GM18511 (cell line): Measurements from ENCODE around the gene KCNMB3.
"Not testable (repeated sequence)": the region's sequence is repeated elsewhere in the genome, so short reads cannot be mapped to it uniquely, and the experiment has no call there.

Source experiments
- ATAC-seq: cut with Tn5 transposase; IDR thresholded peaks from one replicate; pipeline ENCODE4 v1.9.1; 2021; ENCODE audit warnings: mild to moderate bottlenecking, moderate library complexity; ENCODE audit not compliant: unreplicated experiment

The KCNMB3 gene, protein sequence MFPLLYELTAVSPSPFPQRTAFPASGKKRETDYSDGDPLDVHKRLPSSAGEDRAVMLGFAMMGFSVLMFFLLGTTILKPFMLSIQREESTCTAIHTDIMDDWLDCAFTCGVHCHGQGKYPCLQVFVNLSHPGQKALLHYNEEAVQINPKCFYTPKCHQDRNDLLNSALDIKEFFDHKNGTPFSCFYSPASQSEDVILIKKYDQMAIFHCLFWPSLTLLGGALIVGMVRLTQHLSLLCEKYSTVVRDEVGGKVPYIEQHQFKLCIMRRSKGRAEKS

DNA sequence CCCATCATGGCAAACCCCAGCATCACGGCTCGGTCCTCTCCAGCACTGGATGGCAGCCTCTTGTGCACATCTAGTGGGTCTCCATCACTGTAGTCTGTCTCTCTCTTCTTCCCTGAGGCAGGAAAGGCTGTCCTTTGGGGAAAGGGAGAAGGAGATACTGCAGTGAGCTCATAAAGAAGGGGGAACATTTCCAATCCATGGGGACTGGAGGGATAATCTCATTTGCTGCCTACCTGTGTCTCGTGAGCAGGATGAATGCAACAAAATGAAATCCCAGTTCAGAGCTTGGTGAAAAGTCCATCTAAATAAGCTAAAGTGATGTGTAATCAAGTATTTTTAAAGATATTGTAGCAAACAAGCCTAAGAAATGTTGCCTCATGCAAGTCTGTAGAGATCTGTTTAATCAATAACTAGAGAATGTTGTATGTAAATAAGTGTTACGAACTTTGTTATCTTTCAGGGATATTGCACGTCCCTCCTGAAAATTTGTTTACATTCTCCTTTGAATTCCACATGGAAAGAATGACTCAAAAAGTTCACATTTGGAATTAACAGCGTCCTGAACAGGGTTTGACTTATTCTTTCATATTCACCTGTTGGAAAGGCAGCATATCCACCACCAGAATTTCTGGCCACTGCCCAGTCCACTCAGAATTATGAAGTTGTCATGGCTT, at the start of gene KCNMB3:
KCNMB3 (minus strand) TSS at position 312 of the 674 bp plus-strand sequence; CDS start at position 188, 124 bp downstream.
- no peak for ATAC-seq

DNA sequence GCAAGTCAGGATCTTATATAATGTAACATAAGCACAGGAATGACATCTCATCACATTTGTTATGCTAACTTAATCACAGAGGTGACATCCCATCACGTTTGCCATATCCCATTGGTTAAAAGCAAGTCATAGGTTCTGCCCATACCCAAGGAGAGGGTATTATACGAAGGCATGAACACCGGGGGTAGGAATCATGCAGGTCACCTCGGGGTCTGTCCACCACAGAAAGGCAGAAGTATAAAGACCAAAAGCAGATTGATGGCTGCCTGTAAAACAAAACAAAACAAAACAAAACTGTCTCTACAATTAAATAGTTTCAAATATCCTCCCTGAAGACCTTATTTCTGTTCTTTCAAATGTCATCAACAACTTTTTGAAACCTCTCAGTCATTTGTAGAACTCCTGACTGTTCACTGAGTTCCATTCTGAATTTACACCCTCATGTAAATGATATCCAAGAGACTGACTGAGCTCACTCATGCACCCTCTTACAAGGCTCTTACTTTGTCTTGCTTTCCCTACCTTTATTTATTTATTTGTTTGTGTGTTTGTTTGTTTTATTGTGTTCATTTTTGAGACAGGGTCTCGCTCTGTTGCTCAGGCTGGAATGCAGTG, 49.2 kb upstream of the KCNMB3 start:
- no peak for ATAC-seq

DNA sequence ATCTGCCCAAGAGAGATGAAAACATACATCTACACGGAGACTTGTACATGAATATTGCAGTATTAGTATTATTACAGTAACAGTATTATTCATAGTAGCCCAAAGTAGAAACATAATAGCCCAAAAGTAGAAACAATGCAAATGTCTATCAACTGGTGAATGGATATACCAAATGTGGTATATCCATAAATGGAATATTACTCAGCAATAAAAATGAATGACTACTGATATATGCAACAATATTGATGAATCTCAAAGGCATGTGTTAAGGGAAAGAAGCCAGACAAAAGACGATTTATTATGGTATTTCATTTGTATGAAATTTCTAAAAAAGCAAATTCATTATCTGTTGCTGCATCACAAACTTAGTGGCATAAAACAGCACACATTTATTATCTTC, 48.4 kb upstream of the KCNMB3 start:
- ATAC-seq = no peak

DNA sequence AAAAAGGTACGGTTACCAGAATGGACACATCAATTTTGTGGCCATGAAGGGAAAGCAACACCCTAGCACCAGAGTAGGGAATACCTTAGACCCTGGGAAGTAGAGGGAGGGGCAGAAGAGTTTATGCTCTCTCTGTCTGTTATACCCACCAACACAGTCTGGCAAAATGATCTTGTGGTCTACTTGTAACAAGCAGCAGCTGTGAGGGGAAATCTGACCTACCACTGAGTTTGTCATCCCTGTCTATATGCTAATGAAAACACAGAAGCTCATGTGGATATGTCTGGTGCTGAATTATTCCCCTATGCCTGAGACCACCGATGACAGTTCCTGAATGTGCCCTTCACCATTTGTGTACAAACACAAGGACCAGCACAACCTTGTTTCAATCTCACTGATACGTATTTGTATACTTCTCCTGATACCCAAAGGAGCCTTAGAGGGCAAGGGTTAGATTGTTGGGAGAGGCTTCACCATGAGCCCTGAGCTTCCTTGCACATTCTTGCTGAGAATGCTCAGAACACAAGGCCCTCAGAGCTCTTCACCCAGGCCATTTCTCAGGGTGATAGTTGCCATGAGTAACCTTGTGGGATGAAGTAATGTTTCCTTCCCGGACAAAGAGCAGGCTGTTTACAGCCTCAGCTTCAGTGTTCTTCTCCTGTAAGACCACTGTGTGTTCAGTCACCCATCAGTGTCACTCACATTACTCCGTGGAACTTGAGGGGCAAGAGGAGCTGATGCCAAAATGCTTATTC, 47.2 kb upstream of the KCNMB3 start:
- no peak for ATAC-seq

DNA sequence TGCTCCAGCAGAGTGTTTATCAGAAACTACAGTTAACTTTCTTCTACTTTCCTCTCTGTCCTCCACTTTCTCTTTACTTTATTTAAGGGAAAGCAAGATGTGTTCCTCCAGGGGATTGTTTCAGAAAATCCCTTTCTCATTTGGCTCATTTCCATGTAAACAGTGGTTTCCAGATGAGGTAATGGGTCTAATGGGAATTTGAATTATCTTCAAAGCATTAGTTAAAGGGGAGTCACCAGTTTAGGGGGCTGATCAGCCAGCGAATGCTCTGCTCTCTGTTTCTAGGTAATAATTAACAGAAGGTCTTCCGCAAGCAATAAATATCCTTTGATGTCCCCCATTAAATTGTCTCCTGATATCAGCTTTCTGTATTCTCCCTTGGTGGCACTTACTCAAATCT, 41.5 kb upstream of the KCNMB3 start:
- no peak for ATAC-seq

DNA sequence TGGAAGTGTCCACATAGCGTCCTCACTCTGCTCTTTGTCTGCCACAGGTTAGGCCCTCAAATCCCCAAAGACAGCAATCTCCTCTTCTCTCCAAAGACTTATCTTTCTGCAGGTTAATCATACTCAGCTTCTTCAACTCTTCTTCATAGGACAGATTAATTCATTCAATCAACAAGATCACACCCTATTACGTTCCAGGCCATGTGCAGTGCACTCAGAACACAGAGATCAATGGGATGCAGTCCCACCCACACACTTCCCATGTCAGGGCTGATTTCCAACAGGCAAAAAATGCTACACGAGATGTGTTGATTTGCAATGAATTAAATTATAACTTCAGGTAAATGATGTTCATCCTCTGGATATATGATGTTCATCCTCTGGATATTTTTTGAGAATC, 38.4 kb upstream of the KCNMB3 start:
- ATAC-seq = no peak

DNA sequence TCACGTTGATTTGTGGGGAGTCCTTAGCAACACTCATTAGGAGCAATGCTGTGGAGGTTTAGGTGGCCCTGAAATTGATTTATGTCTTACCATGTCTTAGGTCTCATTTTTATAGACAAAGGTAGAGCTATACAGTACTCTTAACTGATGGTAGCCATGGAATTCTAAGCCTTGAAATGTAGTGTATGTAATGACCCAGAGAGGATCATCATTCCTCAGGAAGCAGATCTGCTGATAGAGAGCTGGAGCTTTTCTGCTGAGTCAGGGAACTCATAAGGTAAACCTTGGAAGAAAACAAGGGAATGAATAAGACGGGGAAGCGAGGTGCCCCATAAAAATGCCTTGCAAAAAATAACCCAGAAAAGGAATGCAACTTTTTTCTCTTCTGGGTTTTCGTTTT, 37.9 kb upstream of the KCNMB3 start:
- no peak for ATAC-seq

DNA sequence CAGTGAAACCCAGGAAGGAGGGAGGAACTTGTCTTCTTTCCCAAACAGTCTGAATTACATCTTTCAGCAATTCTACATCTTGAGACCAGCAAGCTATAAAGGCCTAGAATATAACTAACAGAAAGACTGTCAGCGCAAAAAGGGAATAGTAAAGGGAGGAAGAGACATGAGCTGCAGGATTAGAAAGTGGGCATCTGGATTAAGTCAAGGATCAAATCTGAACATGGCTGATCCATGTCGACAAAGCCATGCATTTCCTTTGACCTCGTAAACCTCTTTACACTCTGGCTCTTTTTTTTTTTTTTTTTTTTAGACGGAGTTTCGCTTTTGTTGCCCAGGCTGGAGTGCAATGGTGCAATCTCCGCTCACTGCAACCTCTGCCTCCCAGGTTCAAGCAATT, 35.4 kb upstream of the KCNMB3 start:
- no peak for ATAC-seq

DNA sequence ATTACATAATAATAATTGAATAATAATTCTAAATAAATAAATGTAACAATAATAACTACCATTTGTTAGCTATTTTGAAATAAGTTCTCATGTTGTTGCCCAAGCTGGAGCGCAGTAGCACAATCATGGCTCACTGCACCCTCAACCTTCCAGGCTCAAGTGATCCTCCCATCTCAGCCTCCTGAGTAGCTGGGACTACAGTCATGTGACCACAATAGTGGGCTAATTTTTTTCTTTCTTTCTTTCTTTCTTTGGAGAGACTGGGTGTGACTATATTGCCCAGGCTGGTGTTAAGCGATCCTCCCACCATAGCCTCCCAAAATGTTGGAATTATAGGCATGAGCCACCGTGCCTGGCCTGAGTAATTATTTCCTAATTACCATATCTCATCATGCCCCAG, 30.9 kb upstream of the KCNMB3 start:
- ATAC-seq = no peak

DNA sequence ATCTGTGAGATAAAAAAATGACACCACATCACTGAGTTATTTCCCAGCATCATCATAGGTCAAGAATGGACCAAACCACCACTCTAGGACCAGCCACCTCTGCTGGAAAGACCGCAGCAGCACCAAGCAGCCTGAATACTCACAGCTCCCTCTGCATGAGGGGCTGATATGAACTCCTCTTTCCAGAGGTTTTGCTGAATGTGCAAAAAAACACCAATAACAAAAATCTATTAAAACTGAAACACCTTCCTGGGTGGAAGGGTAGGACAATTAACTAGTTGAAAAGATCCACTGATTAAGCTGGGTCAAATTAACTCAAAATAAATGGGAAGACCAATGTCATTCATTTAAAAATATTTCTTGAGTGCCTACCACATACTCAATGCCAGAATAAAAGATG, 28.9 kb upstream of the KCNMB3 start:
- ATAC-seq = no peak

DNA sequence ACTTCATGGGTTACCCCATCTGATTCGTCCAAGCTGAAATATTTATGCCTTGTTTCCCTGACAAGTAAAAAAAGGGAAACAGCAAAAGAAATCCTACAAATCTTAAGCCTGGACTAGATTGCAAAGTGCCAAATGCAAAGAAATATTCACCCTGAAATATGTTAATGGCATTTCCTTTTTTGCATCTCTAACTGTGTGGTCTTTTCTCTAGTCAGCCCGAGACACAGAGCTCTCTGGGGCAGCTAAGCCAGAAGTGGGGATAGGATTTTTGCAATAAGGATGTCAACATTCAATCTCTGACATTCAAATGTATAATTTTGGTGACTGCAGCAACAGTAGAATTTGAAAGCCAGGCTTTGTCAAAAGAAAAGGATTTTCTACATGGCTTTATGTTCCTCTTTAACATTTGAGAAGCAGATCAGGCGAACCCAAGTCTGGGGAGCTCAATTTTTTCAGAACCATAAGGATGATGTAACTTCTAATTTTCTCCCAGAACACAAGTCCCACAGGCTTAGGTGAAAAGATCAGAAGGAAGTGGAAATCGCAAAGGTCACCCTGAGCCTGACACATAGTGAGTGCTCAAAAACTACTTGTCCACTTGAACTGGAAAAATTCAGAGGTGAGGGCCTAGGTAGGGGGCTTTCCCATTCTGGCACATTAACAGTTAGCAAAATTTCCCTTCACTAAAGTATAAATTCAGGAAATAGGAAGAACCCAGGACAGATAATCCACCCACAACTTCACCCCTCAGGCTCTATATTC, 28.2 kb upstream of the KCNMB3 start:
- peak; percentile 46 for ATAC-seq

DNA sequence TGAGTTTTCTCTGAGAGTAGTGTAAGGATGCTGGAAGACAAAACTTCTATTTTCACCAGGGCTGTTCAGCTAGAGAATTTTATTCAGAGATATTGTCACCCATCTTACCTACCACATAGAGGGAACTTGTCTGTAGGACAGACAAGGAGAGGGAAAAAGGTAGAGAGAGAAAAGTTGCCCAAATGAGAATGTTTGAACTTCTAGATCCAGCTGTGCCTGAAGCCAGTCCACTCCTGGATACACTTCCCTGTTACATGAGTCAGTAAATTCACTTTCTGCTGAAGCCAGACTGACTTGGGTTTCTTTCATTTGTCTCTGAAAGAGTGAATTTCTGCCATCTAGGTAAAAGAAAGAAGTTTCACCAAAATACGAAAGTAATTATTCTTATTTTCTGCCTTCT, 27.2 kb upstream of the KCNMB3 start:
- no peak for ATAC-seq

DNA sequence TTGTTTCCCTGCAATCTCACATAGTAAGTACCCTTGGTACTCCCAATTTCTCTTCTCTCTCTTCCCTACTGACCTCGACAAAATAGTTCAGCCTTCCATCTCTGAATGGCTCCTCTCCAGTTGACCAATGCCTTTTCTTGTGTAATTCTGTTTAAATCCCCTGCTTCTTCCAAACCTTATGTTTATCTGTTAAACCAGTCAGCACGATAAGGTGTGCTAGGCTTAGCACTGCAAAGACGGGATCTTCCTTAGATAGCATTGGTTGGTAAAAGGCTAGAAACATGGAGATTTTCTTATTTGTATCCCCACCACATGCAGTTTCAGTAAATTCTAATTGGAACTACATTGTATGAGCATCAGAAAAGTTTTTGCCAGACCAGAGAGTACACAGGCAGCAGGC, 25.8 kb upstream of the KCNMB3 start:
- no peak for ATAC-seq

DNA sequence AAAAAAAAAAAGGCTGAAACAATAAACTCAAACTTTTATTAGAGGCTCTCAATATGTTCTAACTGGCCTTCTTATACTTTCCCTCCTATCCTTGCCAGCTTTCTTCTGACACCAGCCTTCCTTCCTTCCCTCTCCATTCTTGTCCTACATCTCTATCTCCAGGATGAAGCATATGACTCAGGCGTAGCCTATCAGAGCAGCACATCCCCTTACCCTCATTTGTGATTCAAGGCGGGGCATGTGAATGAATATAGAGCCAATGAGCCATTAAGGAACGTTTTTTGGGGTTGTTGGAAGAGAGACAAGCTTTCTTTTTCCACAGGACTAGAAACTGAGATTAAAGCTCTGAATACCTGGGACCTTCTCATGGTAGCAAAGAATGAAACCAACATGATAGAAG, 25.1 kb upstream of the KCNMB3 start:
- no peak for ATAC-seq

DNA sequence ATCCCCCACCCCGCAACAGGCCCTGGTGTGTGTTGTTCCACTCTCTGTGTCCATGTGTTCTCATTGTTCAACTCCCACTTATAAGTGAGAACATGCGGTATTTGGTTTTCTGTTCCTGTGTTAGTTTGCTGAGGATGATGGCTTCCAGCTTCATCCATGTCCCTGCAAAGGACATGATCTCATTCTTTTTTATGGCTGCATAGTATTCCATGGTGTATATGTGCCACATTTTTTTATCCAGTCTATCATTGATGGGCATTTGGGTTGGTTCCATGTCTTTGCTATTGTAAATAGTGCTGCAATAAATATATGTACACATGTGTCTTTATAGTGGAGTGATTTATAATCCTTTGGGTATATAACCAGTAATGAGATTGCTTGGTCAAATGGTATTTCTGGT, 23.5 kb upstream of the KCNMB3 start:
- ATAC-seq = not testable (repeated sequence)

DNA sequence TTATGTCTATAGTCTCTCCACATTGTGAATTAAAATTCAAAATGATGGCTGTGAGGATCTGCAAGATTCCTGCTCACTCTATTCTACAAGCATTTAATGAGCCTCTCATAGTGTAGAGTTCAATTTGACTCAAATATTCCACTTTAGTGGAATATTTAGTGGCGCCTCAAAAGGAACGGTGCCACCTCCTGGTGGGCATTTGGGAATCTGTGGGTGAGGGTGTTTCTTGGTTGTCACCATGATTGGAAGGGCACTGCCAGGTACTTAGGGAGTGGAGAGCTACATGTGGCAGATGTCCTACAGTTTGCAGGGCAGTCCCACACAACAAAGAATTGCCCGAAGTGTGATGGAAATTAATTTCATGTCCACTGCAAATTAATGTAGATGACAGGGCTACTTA, 21.5 kb upstream of the KCNMB3 start:
- no peak for ATAC-seq

DNA sequence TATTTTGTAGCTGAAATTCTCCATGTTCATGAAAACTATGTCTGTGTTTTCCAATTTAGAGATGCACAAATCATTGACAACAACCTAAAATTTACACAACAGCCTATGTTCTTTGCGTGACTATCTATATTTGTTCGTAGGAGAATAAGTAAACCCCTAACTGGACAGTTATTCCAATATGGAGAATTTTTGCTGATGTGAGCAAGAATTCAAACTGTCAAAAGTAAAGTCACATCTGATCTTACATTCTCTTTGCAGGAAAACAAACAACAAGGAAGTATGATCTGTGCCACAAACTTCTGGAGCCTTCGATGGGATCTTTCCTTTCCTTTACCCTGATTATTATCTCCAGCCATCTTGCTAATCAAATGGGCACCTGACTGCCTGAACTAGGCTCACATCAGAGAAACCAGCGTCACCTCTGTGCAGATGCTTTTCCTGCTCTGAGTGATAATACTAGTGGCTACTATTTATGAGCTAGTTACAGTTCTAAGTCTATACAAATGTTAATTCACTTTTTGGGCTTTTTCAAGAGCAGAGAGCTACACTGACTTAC, 18.3 kb upstream of the KCNMB3 start:
- ATAC-seq = no peak

DNA sequence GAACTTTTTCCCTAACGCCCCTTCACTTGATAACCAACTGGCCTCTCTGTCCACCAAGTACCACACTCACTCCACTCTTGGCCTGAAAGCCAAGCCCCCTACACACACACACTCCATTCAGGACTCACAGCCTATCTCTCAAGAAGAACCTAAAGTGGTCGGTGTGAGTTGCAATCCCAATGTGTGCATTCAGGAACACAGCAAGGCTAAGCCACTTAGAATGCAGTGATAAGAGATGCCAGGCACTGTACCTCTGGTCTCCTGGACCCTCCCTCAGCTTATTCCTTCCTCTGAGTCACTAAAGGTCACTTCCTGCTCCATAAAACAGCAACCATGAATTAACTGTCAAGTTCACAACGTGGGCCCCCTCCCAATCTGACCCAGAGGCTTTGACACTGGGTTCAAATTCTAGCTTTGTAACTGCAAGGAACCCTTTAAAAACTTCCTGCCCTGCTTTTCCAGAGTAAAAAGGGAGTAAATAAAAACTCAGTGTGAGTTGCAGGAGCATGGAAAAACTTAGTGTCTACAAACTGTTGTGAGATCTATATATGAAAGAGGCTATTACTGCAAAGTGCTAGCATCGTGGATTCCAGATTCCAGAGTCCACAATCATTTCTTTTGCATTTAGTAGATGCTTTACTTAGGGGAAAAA, 17.6 kb upstream of the KCNMB3 start:
- no peak for ATAC-seq

DNA sequence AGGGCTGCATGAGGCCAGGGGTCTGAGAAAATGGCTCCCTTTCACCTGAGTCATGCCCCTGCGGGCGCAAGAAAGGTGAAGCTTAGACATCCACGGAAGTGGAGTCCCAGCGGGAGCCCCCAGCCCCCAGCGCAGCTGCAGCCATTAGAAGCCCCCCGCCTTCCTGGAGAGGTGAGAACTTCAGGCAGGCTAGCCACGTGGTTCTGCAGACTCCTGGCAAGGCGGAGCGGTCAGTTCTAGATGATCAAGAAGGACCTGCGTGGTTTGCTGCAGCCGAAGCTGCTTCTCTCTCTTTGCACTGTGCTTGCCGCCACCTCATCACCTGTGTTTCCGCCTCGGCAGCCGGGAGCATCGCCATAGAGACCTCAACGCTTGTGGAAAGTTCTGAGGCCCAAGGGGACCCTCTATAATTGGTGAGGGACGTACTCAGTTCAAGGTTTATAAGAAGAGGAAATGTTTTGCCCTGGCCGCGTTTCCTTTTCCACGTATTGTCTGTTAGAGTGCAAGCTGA, 15.8 kb upstream of the KCNMB3 start:
- no peak for ATAC-seq

DNA sequence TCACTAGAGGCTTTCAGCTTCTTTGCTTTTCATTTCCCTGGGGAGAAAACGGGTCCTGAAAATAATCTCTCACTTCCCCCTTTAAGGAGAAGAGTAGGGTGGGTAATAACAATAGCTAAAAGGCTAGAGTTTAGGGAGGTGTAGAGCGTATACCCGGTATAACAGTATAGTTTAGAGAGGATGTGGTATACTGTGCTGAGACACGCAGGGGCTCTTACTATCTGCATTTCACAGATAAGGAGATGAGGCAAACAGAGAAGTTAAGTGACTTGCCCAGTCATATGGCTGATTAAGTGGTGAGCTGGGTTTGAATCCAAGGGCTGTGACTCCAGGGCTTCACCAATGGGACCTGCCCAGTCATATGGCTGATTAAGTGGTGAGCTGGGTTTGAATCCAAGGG, 15.0 kb upstream of the KCNMB3 start:
- peak; percentile 57 for ATAC-seq
